ENCODE data around the gene TTLL4.

GRCh38 chr2:218680061-218680460 lies 30.6 kb upstream of the TTLL4 start:
- TF ChIP-seq CTCF (IDR thresholded peaks at IDR 0.05) = no peak
- no peak for TF ChIP-seq GABPA (IDR thresholded peaks at IDR 0.05; ENCODE audit: low read depth)
- TF ChIP-seq TAF1 (IDR thresholded peaks at IDR 0.05; ENCODE audit: borderline replicate concordance, low read depth, low read length) = no peak
- no peak for TF ChIP-seq TCF12 (IDR thresholded peaks at IDR 0.05)
- TF ChIP-seq MAX (IDR thresholded peaks at IDR 0.05; ENCODE audit: low read depth) = no peak
- no peak for TF ChIP-seq FOXM1 (IDR thresholded peaks at IDR 0.05; ENCODE audit: low read depth)
- TF ChIP-seq NRF1 (IDR thresholded peaks at IDR 0.05; ENCODE audit: low read depth, low read length) = no peak
- no peak for TF ChIP-seq POLR2AphosphoS5 (IDR thresholded peaks at IDR 0.05; ENCODE audit: low read depth, low read length)
- TF ChIP-seq NFIC (IDR thresholded peaks at IDR 0.05; ENCODE audit: borderline replicate concordance) = no peak
- no peak for TF ChIP-seq EZH2phosphoT487 (IDR thresholded peaks at IDR 0.05; ENCODE audit: borderline replicate concordance, low read depth)

Measured in SK-N-SH (cell line).